Smooth muscle cell (in vitro differentiated cells): Measurements from ENCODE around the gene CBFA2T2. TPM values are rescaled to one million over a fixed set of nuclear protein-coding genes. Genes with fewer than 3 reads are reported as not detected.

Experiments used
- DNase-seq: peaks from one replicate; lab custom pipeline; 2025; ENCODE audit not compliant: unreplicated experiment; lab: John Stamatoyannopoulos, UW
- H2AFZ ChIP-seq: fragments of 200-600 bp; sonication (generic); 2 replicates; pipeline ENCODE4 v1.6.0; 2016; ENCODE audit warnings: antibody characterized with exemption, low read depth, mild to moderate bottlenecking
- H3F3A ChIP-seq: fragments of 200-600 bp; sonication (generic); 2 replicates; pipeline ENCODE4 v1.6.0; 2017; ENCODE audit warnings: antibody characterized with exemption, low read depth
- H3K27ac ChIP-seq: fragments of 200-600 bp; sonication (generic); 2 replicates; pipeline ENCODE4 v1.5.1; 2016; ENCODE audit warnings: low read depth, mild to moderate bottlenecking
- H3K27me3 ChIP-seq: fragments of 200-600 bp; sonication (generic); 2 replicates; pipeline ENCODE4 v1.6.1; 2016; ENCODE audit warnings: low read depth, mild to moderate bottlenecking
- H3K36me3 ChIP-seq: fragments of 200-600 bp; sonication (generic); 2 replicates; pipeline ENCODE4 v1.5.1; 2016; ENCODE audit warnings: low read depth
- H3K4me1 ChIP-seq: fragments of 200-600 bp; sonication (generic); 2 replicates; pipeline ENCODE4 v1.5.1; 2016; ENCODE audit warnings: low read depth
- H3K4me2 ChIP-seq: fragments of 200-600 bp; sonication (generic); 2 replicates; pipeline ENCODE4 v1.6.0; 2016; ENCODE audit warnings: mild to moderate bottlenecking
- H3K4me3 ChIP-seq: fragments of 200-600 bp; sonication (generic); 2 replicates; pipeline ENCODE4 v1.5.1; 2016; ENCODE audit warnings: mild to moderate bottlenecking
- H3K79me2 ChIP-seq: fragments of 200-600 bp; sonication (generic); 2 replicates; pipeline ENCODE4 v1.6.0; 2016; ENCODE audit warnings: low read depth, mild to moderate bottlenecking
- H3K9ac ChIP-seq: fragments of 200-600 bp; sonication (generic); 2 replicates; pipeline ENCODE4 v1.6.0; 2016; ENCODE audit warnings: low read depth
- H3K9me3 ChIP-seq: fragments of 200-600 bp; sonication (generic); replicated peaks from 2 replicates; pipeline ENCODE4 v1.5.1; 2016; ENCODE audit warnings: low read depth
- H4K20me1 ChIP-seq: fragments of 200-600 bp; sonication (generic); 2 replicates; pipeline ENCODE4 v1.6.0; 2016; ENCODE audit warnings: low read depth
- CTCF ChIP-seq: fragments of 200-600 bp; sonication (generic); IDR thresholded peaks from 2 replicates; pipeline ENCODE4 v1.5.1; 2017; ENCODE audit warnings: borderline replicate concordance, mild to moderate bottlenecking, antibody characterized with exemption; ENCODE audit not compliant: insufficient read depth, poor library complexity, severe bottlenecking
- WGBS: methylation state at CpG from one replicate; pipeline ENCODE4 v1.1.7; 2016; ENCODE audit warnings: low lambda C conversion rate; 5-methylcytosine and 5-hydroxymethylcytosine counted together
- polyA plus RNA-seq: library from polyadenylated mRNA; unstranded; fragments of >200 nt; fragmentation: Nextera tagmentation; extraction: Ambion mirVana; gene quantifications from 2 replicates; pipeline ENCODE4 v1.2.1, GENCODE V29; 2016
- total RNA-seq: library from RNA; depleted of rRNA; stranded (reverse); fragments of >200 nt; gene quantifications from 2 replicates; pipeline ENCODE4 v1.2.3, GENCODE V29; 2014

CBFA2T2 gene
- total and polyA plus RNA-seq, 2 experiments from 2014 or later: 18.2 to 41.6 TPM

- 92% methylated on average over 11 of the region's 11 CpGs for WGBS
- peaks cover 20% of the 10 kb centered on the region for H3F3A ChIP-seq
These were observed 25.8 kb downstream of the CBFA2T2 start for GRCh38 chr20:33515569-33516216.

GRCh38 chr20:33516882-33517281, 27.0 kb downstream of the CBFA2T2 start:
- WGBS: 81% methylated on average over 1 of the region's 1 CpG
- Histone ChIP-seq H3K4me2 (no peak overlapping the region), H3K27ac (peak overlapping the region; percentile 74), H3K27me3 (no peaks in the 10 kb centered on the region), H3F3A (peaks cover 20% of the 10 kb centered on the region), H3K4me3 (no peak overlapping the region), H3K9me3 (no peaks in the 10 kb centered on the region), H4K20me1 (peaks cover 99% of the 10 kb centered on the region), H3K4me1 (peaks cover 4% of the 10 kb centered on the region), H3K9ac (no peak overlapping the region), H3K79me2 (peaks cover 79% of the 10 kb centered on the region), H3K36me3 (no peaks in the 10 kb centered on the region), H2AFZ (no peak overlapping the region)
- TF ChIP-seq CTCF: no peak
- DNase-seq: no peak

More at GRCh38 chr20:33515569-33516216, 25.8 kb downstream of the CBFA2T2 start:
- DNase-seq: no peak
- no peak overlapping the region for H3K9ac ChIP-seq
- H3K79me2 ChIP-seq: peaks cover 77% of the 10 kb centered on the region
- H3K9me3 ChIP-seq: no peaks in the 10 kb centered on the region
- no peak for TF ChIP-seq CTCF
- H3K27me3 ChIP-seq: no peaks in the 10 kb centered on the region
- peaks cover 98% of the 10 kb centered on the region for H4K20me1 ChIP-seq
- H3K4me3 ChIP-seq: no peak overlapping the region
- H3K27ac ChIP-seq: no peak overlapping the region
- no peak overlapping the region for H3K4me2 ChIP-seq
- H3K36me3 ChIP-seq: no peaks in the 10 kb centered on the region
- no peak overlapping the region for H2AFZ ChIP-seq
- peaks cover 4% of the 10 kb centered on the region for H3K4me1 ChIP-seq

GRCh38 chr20:33518071-33518470, 28.2 kb downstream of the CBFA2T2 start:
- peaks cover 20% of the 10 kb centered on the region for H3F3A ChIP-seq
- H3K27ac ChIP-seq: peak overlapping the region; percentile 74
- no peaks in the 10 kb centered on the region for H3K27me3 ChIP-seq
- no peak overlapping the region for H3K9ac ChIP-seq
- peak overlapping the region; percentile 14 for H3K4me2 ChIP-seq
- peaks cover 80% of the 10 kb centered on the region for H3K79me2 ChIP-seq
- 14% methylated on average over 5 of the region's 5 CpGs for WGBS
- peaks cover 4% of the 10 kb centered on the region for H3K4me1 ChIP-seq
- no peak overlapping the region for H3K4me3 ChIP-seq
- no peaks in the 10 kb centered on the region for H3K9me3 ChIP-seq
- H2AFZ ChIP-seq: no peak overlapping the region
- no peak for TF ChIP-seq CTCF
- no peak for DNase-seq
- no peaks in the 10 kb centered on the region for H3K36me3 ChIP-seq
- H4K20me1 ChIP-seq: peaks cover 99% of the 10 kb centered on the region

- Histone ChIP-seq H3K4me3 (no peak overlapping the region), H3K27me3 (no peaks in the 10 kb centered on the region), H3K79me2 (peaks cover 80% of the 10 kb centered on the region), H3K4me1 (peaks cover 4% of the 10 kb centered on the region), H3K4me2 (no peak overlapping the region), H2AFZ (no peak overlapping the region), H3K36me3 (no peaks in the 10 kb centered on the region), H3K9ac (no peak overlapping the region), H3F3A (peaks cover 12% of the 10 kb centered on the region), H3K27ac (no peak overlapping the region), H4K20me1 (peaks cover 98% of the 10 kb centered on the region), H3K9me3 (no peaks in the 10 kb centered on the region)
- no peak for DNase-seq
- no peak for TF ChIP-seq CTCF
- 89% methylated on average over 1 of the region's 1 CpG for WGBS
These were observed 31.6 kb downstream of the CBFA2T2 start for GRCh38 chr20:33521461-33521860.
